Hepatocyte (in vitro differentiated cells): Measurements from ENCODE around the gene PRRG1.

Experiments used
- EZH2 ChIP-seq: fragments of 200-600 bp; sonication (generic); IDR thresholded peaks from 2 replicates; pipeline ENCODE4 v1.6.1; 2016; ENCODE audit warnings: antibody characterized with exemption, mild to moderate bottlenecking, borderline replicate concordance
- EZH2phosphoT487 ChIP-seq: fragments of 200-600 bp; sonication (generic); IDR thresholded peaks from one replicate; pipeline ENCODE4 v1.6.1; 2018; ENCODE audit warnings: antibody characterized with exemption, mild to moderate bottlenecking, low read depth, moderate library complexity; ENCODE audit not compliant: unreplicated experiment, severe bottlenecking
- TF ChIP-seq, protein P1 (sequence below): fragments of 200-600 bp; sonication (generic); IDR thresholded peaks from 2 replicates; pipeline ENCODE4 v1.5.1; 2016; ENCODE audit warnings: antibody characterized with exemption, mild to moderate bottlenecking; ENCODE audit not compliant: poor library complexity

DNA sequence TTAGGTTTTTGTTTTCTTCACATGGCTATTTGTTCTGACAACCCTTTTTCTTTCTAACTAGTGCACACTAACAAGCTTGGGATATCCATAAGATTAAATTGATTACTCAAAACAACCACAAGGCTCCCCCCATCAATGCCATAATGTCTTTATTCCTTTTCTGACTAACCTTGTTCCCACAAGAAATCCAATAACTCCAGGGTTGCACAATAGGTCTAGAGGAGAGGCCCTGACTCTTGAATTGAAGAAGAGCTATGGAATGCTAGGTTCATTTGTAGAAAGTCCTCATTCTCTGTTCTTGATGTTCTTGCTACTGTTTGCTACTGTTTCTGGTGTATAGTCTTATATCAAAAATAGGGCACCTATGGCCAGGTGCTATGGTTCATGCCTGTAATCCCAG lies 71.0 kb downstream of the PRRG1 start:
- TF ChIP-seq EZH2 = no peak
- TF ChIP-seq, protein P1, sequence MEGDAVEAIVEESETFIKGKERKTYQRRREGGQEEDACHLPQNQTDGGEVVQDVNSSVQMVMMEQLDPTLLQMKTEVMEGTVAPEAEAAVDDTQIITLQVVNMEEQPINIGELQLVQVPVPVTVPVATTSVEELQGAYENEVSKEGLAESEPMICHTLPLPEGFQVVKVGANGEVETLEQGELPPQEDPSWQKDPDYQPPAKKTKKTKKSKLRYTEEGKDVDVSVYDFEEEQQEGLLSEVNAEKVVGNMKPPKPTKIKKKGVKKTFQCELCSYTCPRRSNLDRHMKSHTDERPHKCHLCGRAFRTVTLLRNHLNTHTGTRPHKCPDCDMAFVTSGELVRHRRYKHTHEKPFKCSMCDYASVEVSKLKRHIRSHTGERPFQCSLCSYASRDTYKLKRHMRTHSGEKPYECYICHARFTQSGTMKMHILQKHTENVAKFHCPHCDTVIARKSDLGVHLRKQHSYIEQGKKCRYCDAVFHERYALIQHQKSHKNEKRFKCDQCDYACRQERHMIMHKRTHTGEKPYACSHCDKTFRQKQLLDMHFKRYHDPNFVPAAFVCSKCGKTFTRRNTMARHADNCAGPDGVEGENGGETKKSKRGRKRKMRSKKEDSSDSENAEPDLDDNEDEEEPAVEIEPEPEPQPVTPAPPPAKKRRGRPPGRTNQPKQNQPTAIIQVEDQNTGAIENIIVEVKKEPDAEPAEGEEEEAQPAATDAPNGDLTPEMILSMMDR = no peak
- TF ChIP-seq EZH2phosphoT487 = no peak
